SKM-1 (cell line): Measurements from ENCODE around the gene TTC1.
"Not testable (repeated sequence)": the region's sequence is repeated elsewhere in the genome, so short reads cannot be mapped to it uniquely, and the experiment has no call there.

Experiments used
- DNase-seq: peaks from one replicate; lab custom pipeline; 2025; ENCODE audit not compliant: unreplicated experiment; lab: John Stamatoyannopoulos, UW

The TTC1 gene

GRCh38 chr5:160039810-160040470 is 31.0 kb downstream of the TTC1 start:
- no peak for DNase-seq

GRCh38 chr5:160040471-160040835 is 31.5 kb downstream of the TTC1 start:
- DNase-seq = no peak

DNA sequence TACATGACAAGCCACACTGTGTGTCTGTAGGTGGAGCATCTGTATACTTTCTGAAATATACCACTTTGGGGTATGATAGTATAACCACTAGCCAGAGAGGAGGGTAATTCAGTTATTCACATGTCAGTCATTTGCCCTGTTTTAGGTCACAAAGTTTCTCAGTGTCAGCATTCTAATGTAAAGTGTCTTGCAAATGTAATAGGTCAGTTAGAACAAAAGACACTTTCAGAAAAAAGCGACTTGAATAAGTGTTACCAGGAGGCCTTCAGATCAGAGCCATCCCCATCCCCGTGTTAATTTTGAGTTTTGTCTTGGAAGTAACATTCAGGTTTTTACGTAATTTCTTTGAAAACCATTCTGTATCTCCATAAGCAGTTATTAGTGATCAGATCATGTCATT is 33.7 kb downstream of the TTC1 start:
- no peak for DNase-seq

GRCh38 chr5:160044391-160044804 is 35.5 kb downstream of the TTC1 start:
- no peak for DNase-seq

DNA sequence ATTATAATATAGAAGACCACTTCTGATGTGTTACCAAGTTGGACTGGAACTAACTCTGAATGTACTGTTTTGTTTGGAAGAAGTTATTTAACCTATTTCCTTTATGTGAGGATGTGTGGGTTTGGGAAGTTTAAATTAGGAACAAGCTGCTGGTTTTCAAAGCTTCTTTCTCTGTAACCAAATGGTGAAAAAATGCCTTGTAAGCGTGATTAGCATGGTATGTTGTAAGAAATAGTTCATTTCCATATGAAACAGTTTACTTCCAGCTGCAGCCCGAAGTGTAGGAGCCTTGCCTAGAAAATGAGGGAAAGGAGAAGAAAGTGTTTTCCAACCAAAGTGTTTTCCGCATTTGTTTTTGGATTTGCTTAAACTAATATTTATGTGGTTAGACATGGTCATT is 36.0 kb downstream of the TTC1 start:
- DNase-seq = no peak

- no peak for DNase-seq
These were observed 38.5 kb downstream of the TTC1 start for GRCh38 chr5:160047423-160047822.

- DNase-seq = no peak
These were observed 39.2 kb downstream of the TTC1 start for GRCh38 chr5:160048131-160048530.

- no peak for DNase-seq
These were observed 40.2 kb downstream of the TTC1 start for GRCh38 chr5:160049099-160049498.

GRCh38 chr5:160054047-160054446 is 45.1 kb downstream of the TTC1 start:
- no peak for DNase-seq

- no peak for DNase-seq
These were observed 45.9 kb downstream of the TTC1 start for GRCh38 chr5:160054831-160055230.

DNA sequence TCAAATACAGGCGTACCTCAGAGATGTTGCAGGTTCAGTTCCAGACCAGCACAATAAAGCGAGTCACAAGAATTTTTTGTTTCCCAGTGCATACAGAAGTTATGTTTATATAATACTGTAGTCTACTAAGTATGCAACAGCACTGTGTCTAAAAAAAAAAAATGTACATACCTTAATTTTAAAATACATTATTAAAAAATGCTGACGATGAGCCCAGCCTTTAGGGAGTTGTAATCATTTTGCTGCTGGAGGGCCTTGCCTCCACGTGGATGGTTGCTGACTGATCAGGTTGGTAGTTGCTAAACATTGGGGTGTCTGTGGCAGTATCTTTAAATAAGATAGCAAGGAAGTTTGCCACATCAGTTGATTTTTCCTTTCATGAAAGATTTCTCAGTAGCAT is 48.3 kb downstream of the TTC1 start:
- no peak for DNase-seq

DNA sequence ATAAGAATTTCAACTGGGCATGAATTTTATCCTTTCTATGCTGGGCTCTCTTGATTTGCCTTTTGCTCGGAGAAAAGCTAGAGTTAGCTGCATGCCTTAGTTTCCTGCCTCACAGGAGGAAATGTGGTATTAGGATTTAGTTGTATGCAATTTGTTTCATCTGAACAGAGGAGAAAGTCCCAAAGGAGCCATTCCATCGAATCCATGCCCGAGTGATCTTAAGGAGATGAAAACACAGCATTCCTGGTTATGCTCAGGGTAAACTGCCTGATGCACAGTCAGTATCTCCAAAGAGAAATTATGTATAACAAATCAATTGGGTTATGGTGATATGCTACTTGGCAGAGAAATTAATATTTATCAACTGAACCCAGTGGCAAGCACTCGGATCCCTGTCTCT is 51.1 kb downstream of the TTC1 start:
- no peak for DNase-seq

GRCh38 chr5:160061770-160062169 is 52.8 kb downstream of the TTC1 start:
- no peak for DNase-seq

DNA sequence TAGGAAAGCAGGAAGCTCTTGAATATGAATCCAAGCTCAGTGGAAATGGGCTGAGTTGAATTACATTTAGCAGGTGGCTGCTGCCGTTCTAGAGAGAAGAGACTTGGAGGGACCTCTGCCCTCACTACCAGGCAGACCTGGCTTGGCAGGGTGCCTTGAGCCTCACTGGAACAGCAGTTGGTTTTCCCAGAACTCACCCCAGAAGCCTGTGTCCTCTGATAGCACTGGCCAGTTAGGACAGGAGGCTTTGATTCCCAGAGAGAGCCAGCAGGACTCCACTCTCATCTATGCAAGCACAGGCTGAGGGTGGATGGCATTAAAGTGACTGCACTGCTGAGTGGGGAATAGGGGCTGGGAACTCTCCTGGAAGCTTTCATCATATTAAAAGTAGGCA is 55.5 kb downstream of the TTC1 start:
- DNase-seq = no peak

DNA sequence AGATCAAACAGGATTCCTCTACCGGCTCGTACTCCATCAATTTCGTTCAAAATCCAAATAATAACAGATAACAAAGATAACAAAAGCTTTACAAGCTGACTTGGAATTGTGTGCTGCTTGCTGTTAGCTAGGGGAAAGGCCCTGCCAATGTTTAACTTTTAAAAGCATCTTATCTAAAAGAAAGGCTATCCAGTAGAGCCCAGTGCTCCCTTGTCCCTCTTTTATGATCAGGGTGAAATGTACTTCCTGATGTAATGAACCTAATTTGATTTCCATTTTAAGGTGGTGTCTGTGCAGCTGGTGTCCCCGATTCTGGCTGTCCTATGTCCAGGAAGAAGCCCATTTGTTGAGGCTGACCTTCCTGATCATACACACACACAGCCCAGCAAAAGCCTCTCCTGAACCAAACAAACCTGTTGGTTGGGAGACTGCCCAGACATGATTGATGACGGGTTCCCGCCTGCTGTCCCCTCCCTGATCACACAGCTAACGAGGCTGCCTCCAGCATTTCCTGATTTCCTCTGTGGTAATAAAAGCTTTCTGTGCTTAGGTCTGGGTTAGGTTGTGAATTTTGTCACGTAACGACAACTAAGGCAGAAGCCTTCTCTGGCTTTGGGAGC is 56.2 kb downstream of the TTC1 start:
- DNase-seq = no peak

GRCh38 chr5:160069120-160069519 is 60.2 kb downstream of the TTC1 start:
- not testable (repeated sequence) for DNase-seq

- DNase-seq = no peak
These were observed 62.6 kb downstream of the TTC1 start for GRCh38 chr5:160071516-160071915.

- DNase-seq = no peak
These were observed 63.0 kb downstream of the TTC1 start for GRCh38 chr5:160071916-160072315.

- DNase-seq = no peak
These were observed 66.1 kb downstream of the TTC1 start for GRCh38 chr5:160075073-160075472.

DNA sequence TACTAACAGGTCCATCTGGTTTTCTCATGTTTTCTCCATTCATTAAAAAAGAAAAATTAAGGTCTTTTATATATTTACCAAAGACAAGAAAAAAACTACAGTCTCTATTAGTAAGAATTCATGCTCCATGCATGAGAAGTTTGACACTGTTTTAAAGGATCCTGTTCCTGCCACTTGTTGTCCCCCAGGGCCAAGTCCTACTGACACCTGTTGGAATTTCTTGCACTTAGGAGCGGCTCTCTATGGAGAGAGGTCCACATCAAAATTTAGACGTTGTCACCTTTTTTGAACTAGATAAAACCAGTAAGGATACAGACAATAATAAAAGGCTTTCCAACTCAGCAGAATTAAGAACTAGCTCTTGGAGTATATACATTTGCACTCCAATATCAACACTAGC is 68.1 kb downstream of the TTC1 start:
- no peak for DNase-seq

GRCh38 chr5:160079753-160080152 is 70.8 kb downstream of the TTC1 start:
- DNase-seq = no peak

- DNase-seq = no peak
These were observed 72.6 kb downstream of the TTC1 start for GRCh38 chr5:160081495-160081894.
